Breast epithelium (tissue), 3 donors: ENCODE results near the gene ENOX1.

Experiments used
- CTCF ChIP-seq, 3 donors: fragments of 450-650 bp; IDR thresholded peaks; one replicate each; pipeline ENCODE4 v1.5.1; 2016 to 2017; ENCODE audit warnings: antibody characterized with exemption in 3 of 3, mild to moderate bottlenecking in 3 of 3, moderate library complexity in 3 of 3
- POLR2A ChIP-seq: fragments of 450-650 bp; IDR thresholded peaks from one replicate; pipeline ENCODE4 v1.6.1; 2016; ENCODE audit warnings: antibody characterized with exemption, mild to moderate bottlenecking, moderate library complexity
- POLR2AphosphoS5 ChIP-seq, 3 donors: sonication (generic); formaldehyde crosslinking; IDR thresholded peaks; one replicate each; pipeline ENCODE4 v1.6.1; 2017; ENCODE audit warnings: antibody characterized with exemption in 3 of 3

DNA sequence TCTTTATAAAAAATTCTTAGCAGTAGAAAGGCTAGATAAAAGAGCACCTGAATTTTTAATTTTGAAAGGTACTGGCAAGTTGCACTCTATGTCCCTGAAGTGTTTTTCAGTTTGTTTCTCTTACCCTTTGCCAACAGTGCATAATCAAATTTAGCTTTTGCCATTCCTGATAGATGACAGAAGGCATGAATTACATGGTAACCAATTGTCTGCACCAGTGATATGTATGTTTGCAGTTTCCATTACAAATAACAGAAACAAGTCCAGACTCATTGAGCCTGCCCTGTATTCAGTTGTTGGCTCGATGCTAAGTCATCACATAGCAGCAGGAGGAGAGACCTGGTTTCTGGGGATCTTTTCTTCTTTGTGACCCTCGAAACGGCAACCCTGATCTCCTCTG lies 453.6 kb downstream of the ENOX1 start:
- TF ChIP-seq POLR2AphosphoS5 (IDR thresholded peaks at IDR 0.05) (no peak), CTCF (IDR thresholded peaks at IDR 0.05) (no peak), POLR2A (no peak)
